Cardiac fibroblast (primary cell): ENCODE data around the gene ZNF738.
"Not testable (repeated sequence)": the region's sequence is repeated elsewhere in the genome, so short reads cannot be mapped to it uniquely, and the experiment has no call there.

Experiments
- DNase-seq, 2 donors: peaks; one replicate each; pipeline versions ENCODE4 v3.0.0 to v3.0.0-alpha.2; 2010; ENCODE audit warnings: low read depth in 2 of 2
- H3K4me3 ChIP-seq, 2 donors: replicated peaks in 1 of 2; 1 replicate in 1 of 2; 2 replicates in 1 of 2; pipeline ENCODE4 v1.5.1; 2011; ENCODE audit warnings: low read depth in 2 of 2, low read length in 2 of 2, mild to moderate bottlenecking in 2 of 2, moderate library complexity in 1 of 2
- CTCF ChIP-seq: IDR thresholded peaks from one replicate; pipeline ENCODE4 v1.5.1; 2011; ENCODE audit warnings: low read depth, mild to moderate bottlenecking, low read length, inconsistent platforms

ZNF738 gene

GRCh38 chr19:21358768-21359451, at the start of gene ZNF738:
Gene ZNF738, plus strand, starts transcription at chr19:21359000. Its CDS starts 141 bp downstream, at chr19:21359141.
- no peak for TF ChIP-seq CTCF
- peak; percentile 96 to 98 for DNase-seq
- H3K4me3 ChIP-seq: peak within 1 kb of the TSS; percentile 66 to 79

DNA sequence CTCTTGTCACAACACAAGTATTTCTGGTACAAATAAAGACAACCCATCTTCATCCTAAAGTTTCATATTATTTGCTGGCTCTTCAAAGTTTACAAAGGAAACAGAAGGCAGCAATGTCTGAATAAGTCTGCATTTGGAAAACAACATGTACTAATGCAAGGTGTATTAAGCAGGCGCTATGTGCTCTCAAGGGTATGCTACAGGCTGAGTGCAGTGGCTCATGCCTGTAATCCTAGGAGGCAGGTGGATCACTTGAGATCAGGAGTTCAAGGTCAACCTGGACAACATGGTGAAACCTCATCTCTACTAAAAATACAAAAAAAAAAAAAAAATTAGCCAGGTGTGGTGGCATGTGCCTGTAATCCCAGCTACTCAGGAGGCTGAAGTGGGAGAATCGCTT, 46.0 kb upstream of the ZNF738 start:
- not testable (repeated sequence) for H3K4me3 ChIP-seq, DNase-seq

DNA sequence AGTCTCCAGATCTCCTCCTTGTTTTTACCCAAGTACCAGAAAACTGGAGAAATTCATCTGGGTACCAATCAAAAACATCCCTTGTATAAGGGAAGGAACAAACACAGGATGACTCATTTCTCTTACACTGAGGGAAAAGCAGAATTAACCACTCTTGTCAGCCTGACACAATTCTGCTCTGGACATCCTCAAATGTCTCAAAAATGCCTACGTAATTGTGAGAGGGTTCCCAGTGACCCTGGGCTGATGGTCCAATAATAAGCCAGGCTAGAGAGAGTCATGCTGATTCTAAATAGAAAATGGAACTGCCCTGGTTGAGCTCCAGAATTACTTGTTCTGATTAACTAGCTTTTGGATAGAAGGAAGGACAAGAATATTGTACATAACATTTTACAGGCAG, 44.1 kb upstream of the ZNF738 start:
- TF ChIP-seq CTCF: no peak
- peak; percentile 37 to 57 for DNase-seq
- H3K4me3 ChIP-seq: no peak overlapping the region

DNA sequence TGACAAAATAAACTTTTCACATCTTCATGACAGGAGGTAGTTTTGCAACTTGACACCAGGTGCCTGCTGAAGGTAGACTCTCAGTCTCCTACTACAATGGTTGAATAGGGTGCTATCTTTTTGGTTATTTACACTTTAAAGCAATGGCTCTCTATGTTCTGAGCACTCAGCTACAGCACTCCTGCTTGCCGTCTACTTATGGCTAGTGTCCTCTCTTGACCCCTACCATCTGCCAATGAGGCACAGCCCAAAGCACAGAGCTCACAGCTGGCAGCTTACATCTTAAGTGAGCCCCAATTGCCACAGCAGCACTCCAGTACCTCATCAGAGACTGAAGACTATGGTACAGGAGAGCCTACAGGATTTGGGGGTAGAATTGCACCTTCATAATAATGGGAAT, 41.0 kb upstream of the ZNF738 start:
- DNase-seq: no peak
- no peak for TF ChIP-seq CTCF
- H3K4me3 ChIP-seq: no peak overlapping the region

DNA sequence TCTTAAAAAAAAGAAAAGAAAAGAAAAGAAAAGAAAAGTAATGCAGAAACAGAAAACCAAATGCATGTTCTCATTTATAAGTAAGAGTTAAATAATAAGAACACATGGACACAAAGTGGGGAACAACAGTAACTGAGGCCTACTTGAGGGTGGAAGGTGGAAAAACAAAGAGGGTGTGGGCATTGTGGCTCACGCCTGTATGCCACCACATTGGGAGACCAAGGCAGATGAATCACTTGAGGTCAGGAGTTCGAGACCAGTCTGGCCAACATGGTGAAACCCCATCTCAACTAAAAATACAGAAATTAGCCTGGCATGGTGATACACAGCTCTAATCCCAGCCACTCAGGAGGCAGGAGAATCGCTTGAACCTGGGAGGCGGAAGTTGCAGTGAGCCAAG, 37.7 kb upstream of the ZNF738 start:
- TF ChIP-seq CTCF: no peak
- DNase-seq: peak in 1 of 2 donors; percentile 18
- no peak overlapping the region for H3K4me3 ChIP-seq

DNA sequence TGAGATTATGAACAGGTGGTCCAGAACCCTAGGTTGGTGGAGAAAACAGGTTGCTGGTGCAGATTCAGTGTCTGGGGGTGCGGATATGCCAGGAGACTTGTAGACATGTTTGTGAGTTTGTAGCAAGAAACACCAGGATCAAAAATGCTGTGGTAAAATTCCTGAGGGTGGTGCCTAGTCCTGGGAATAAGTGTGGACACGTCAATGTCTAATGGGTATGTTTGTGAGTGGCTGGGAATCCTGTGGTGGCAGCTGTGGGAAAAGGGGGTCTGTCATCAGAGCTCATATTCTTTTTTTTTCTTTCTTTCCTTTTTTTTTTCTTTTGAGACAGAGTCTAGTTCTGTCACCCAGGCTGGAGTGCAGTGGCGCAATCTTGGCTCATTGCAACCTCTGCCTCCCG, 36.8 kb upstream of the ZNF738 start:
- no peak overlapping the region for H3K4me3 ChIP-seq
- peak; percentile 21 to 33 for DNase-seq
- TF ChIP-seq CTCF: no peak

- DNase-seq: peak; percentile 38 to 68
- TF ChIP-seq CTCF: no peak
- no peak overlapping the region for H3K4me3 ChIP-seq
Measured at GRCh38 chr19:21322528-21322927, 36.3 kb upstream of the ZNF738 start.
